K562 (cell line): ENCODE data around the gene RFX3. TPM values are rescaled to one million over a fixed set of nuclear protein-coding genes. Genes with fewer than 3 reads are reported as not detected.

Experiments used
- ATAC-seq: fragments of 200-7000 bp; cut with Tn5 transposase; 3 replicates; pipeline ENCODE4 v1.9.1; 2020; ENCODE audit warnings: moderate library complexity
- BruUV-seq: library from RNA; stranded (reverse); fragments of 400-500 nt; replicated peaks from 2 replicates; lab custom pipeline; 2021; lab: Mats Ljungman, UMichigan
- CTCF ChIA-PET: fragments of 300-600 bp; formaldehyde crosslinking; extraction: SDS; loops from one replicate; lab custom pipeline; 2021; ENCODE audit warnings: low intra/inter-chr PET ratio; lab: Yijun Ruan, JAX
- POLR2A ChIA-PET: fragments of 300-600, 350-650 bp; sonication (Branson Sonifier 250); formaldehyde crosslinking; extraction: SDS; loops from one replicate; lab custom pipeline; 2021; ENCODE audit warnings: antibody characterized with exemption, inconsistent platforms; lab: Yijun Ruan, JAX
- DNase-seq, 4 experiments: peaks; one replicate each; pipeline versions ENCODE4 v3.0.0 to v3.0.0-alpha.2; 2011 to 2018; ENCODE audit warnings: low spot score in 3 of 4, mixed read lengths in 3 of 4; ENCODE audit errors: extremely low read depth in 1 of 4
- FAIRE-seq: peaks from 2 replicates; lab custom pipeline; 2011; peaks lifted over from hg19 to GRCh38; lab: Jason Lieb, UNC
- H2AFZ ChIP-seq: 2 replicates; pipeline ENCODE4 v1.6.0; 2011; ENCODE audit warnings: low read depth, low read length, control low read depth, inconsistent platforms
- H3K27ac ChIP-seq: fragments of 200-600 bp; 3 replicates; pipeline ENCODE4 v1.8.0; 2011; ENCODE audit warnings: low read depth, mild to moderate bottlenecking, control low read depth, inconsistent platforms, low read length, moderate library complexity, mixed read lengths; ENCODE audit errors: extremely low read depth
- H3K27me3 ChIP-seq, 2 experiments: fragments of 300-600 bp in 1 of 2; 2 replicates in 1 of 2; 3 replicates in 1 of 2; pipeline versions ENCODE4 v1.6.0 to v1.8.0; 2011; ENCODE audit warnings: inconsistent platforms in 2 of 2, low read length in 2 of 2, mild to moderate bottlenecking in 1 of 2, mixed read lengths in 1 of 2, moderate library complexity in 1 of 2; ENCODE audit not compliant: control insufficient read depth in 2 of 2, insufficient read depth in 2 of 2
- H3K36me3 ChIP-seq: fragments of 300-600 bp; 3 replicates; pipeline ENCODE4 v1.8.0; 2011; ENCODE audit warnings: mild to moderate bottlenecking, low read length, inconsistent platforms; ENCODE audit not compliant: control insufficient read depth, insufficient read depth
- H3K4me1 ChIP-seq, 2 experiments: fragments of 200-600 bp in 1 of 2; replicated peaks in 1 of 2; 2 replicates in 1 of 2; 3 replicates in 1 of 2; pipeline versions ENCODE4 v1.5.1 to v1.8.0; 2011; ENCODE audit warnings: inconsistent platforms in 2 of 2, low read length in 2 of 2, mild to moderate bottlenecking in 1 of 2, mixed read lengths in 1 of 2, moderate library complexity in 1 of 2; ENCODE audit not compliant: control insufficient read depth in 2 of 2, insufficient read depth in 2 of 2
- H3K4me2 ChIP-seq: 2 replicates; pipeline ENCODE4 v1.6.1; 2011; ENCODE audit warnings: low read length, control low read depth, inconsistent platforms, mixed read lengths; ENCODE audit not compliant: insufficient read depth
- H3K4me3 ChIP-seq: fragments of 200-600 bp; sonication (generic), shearing (Covaris generic); 2 replicates; pipeline ENCODE4 v1.5.1; 2016; ENCODE audit warnings: control low read depth, inconsistent platforms
- H3K79me2 ChIP-seq: fragments of 200-600 bp; 3 replicates; pipeline ENCODE4 v1.8.0; 2011; ENCODE audit warnings: low read length, inconsistent platforms; ENCODE audit not compliant: control insufficient read depth, insufficient read depth
- H3K9ac ChIP-seq, 2 experiments: 2 replicates each; pipeline versions ENCODE4 v1.6.0 to v1.6.1; 2011; ENCODE audit warnings: low read depth in 2 of 2, low read length in 2 of 2, control low read depth in 1 of 2, inconsistent platforms in 1 of 2, mild to moderate bottlenecking in 1 of 2, mixed read lengths in 1 of 2; ENCODE audit not compliant: insufficient read depth in 1 of 2
- H3K9me1 ChIP-seq: one replicate; pipeline ENCODE4 v1.6.0; 2011; ENCODE audit warnings: inconsistent platforms, mild to moderate bottlenecking, low read length, moderate library complexity; ENCODE audit not compliant: control insufficient read depth, insufficient read depth
- H3K9me3 ChIP-seq: replicated peaks from 2 replicates; pipeline ENCODE4 v1.5.1; 2011; ENCODE audit warnings: low read depth, low read length, inconsistent platforms; ENCODE audit not compliant: control insufficient read depth, insufficient read depth
- H4K20me1 ChIP-seq: replicated peaks from 2 replicates; pipeline ENCODE4 v1.6.1; 2011; ENCODE audit warnings: low read length, inconsistent platforms, mixed read lengths; ENCODE audit not compliant: control insufficient read depth, insufficient read depth
- ARID4B ChIP-seq: sonication (generic); formaldehyde crosslinking; IDR thresholded peaks from 2 replicates; pipeline ENCODE4 v1.8.0; 2022; ENCODE audit warnings: mild to moderate bottlenecking, missing genetic modification reagents
- ETS2 ChIP-seq: IDR thresholded peaks from 2 replicates; pipeline ENCODE4 v1.6.1; 2016; ENCODE audit warnings: borderline replicate concordance, missing genetic modification characterization, mild to moderate bottlenecking, moderate library complexity, missing compliant biosample characterization; ENCODE audit not compliant: poor library complexity, severe bottlenecking
- HDAC3 ChIP-seq: fragments of 450-650 bp; IDR thresholded peaks from 2 replicates; pipeline ENCODE4 v1.6.1; 2018; ENCODE audit warnings: borderline replicate concordance, mild to moderate bottlenecking, moderate library complexity; ENCODE audit not compliant: partially characterized antibody
- MTA1 ChIP-seq: fragments of 450-650 bp; IDR thresholded peaks from 2 replicates; pipeline ENCODE4 v1.6.1; 2017; ENCODE audit warnings: borderline replicate concordance
- RUNX1 ChIP-seq: sonication (generic); IDR thresholded peaks from 2 replicates; pipeline ENCODE4 v1.6.1; 2016; ENCODE audit warnings: antibody characterized with exemption, low read depth
- SNRNP70 ChIP-seq: fragments of 200-400 bp; formaldehyde crosslinking; optimal IDR thresholded peaks from 2 replicates; pipeline ENCODE3; 2017; ENCODE audit warnings: low read depth, low read length
- THAP7 ChIP-seq: fragments of 250-450 bp; sonication (Bioruptor Pico); IDR thresholded peaks from 2 replicates; pipeline ENCODE4 v1.5.0; 2021
- ZNF407 ChIP-seq: fragments of 450-650 bp; IDR thresholded peaks from 2 replicates; pipeline ENCODE4 v1.6.1; 2016; ENCODE audit warnings: low read depth
- ZNF436 ChIP-seq: fragments of 250-450, 450-650 bp; sonication (Bioruptor Pico); formaldehyde crosslinking; IDR thresholded peaks from 2 replicates; pipeline ENCODE4 v1.7.0; 2020; ENCODE audit warnings: mild to moderate bottlenecking
- WGBS: fragments of 100-300 bp; shearing (Covaris generic); methylation state at CpG from one replicate; pipeline ENCODE4 v1.1.6; 2016; ENCODE audit warnings: low coverage, mixed read lengths; ENCODE audit not compliant: insufficient coverage; ENCODE audit errors: missing lambda C conversion rate; 5-methylcytosine and 5-hydroxymethylcytosine counted together
- in situ Hi-C: fragments of 300-500 bp; cut with MboI; formaldehyde crosslinking; loops from 4 replicates; pipeline ENCODE4 v1.15.0; 2018; ENCODE audit warnings: inconsistent platforms, mixed read lengths
- intact Hi-C: fragments of 100-400 bp; cut with micrococcal nuclease; formaldehyde crosslinking; loops from 2 replicates; pipeline ENCODE4 v1.14.2; 2022
- polyA plus RNA-seq, 8 experiments: library from polyadenylated mRNA; depleted of rRNA in 4 of 8; stranded (reverse) in 5 of 8; unstranded in 3 of 8; fragments of >200 nt; fragmentation: Nextera tagmentation in 2 of 8; fragmentation: Illumina TruSeq in 1 of 8; extraction: Ambion mirVana in 2 of 8; extraction: Trizol in 1 of 8; gene quantifications; 2 replicates each; pipeline versions ENCODE4 v1.2.1 to v1.2.3, GENCODE V29; 2011 to 2014; ENCODE audit warnings: inconsistent platforms in 1 of 8, missing spikeins in 1 of 8
- total RNA-seq, 7 experiments: library from RNA; depleted of rRNA in 6 of 7; stranded (reverse); fragments of >200 nt in 6 of 7; fragmentation: Illumina TruSeq in 2 of 7; extraction: Trizol in 2 of 7; gene quantifications; 2 replicates each; pipeline versions ENCODE4 v1.2.1 to v1.2.3, GENCODE V29; 2011 to 2021; ENCODE audit warnings: low replicate concordance in 1 of 7

Gene RFX3
- total and polyA plus RNA-seq, 9 of the 15 experiments (the other 6 are each of a cell fraction or from before 2014, with no cell fraction given) = 0.86 to 4.9 (median 2.0) TPM

- no peak overlapping the region for H2AFZ ChIP-seq
- no peaks in the 10 kb centered on the region for H3K36me3 ChIP-seq
- no peak overlapping the region for H3K4me2 ChIP-seq
- no peaks in the 10 kb centered on the region for H4K20me1 ChIP-seq
- no peaks in the 10 kb centered on the region for H3K4me1 ChIP-seq
- WGBS = 38% methylated on average over 2 of the region's 2 CpGs
- POLR2A ChIA-PET = no interaction called here
- FAIRE-seq = no peak
- no peak overlapping the region for H3K4me3 ChIP-seq
- no peak overlapping the region for H3K9ac ChIP-seq
- intact Hi-C loops (no loop called here), in situ Hi-C loops (no loop called here)
- H3K79me2 ChIP-seq = no peaks in the 10 kb centered on the region
- ATAC-seq = no peak
- no peaks in the 10 kb centered on the region for H3K9me1 ChIP-seq
- H3K9me3 ChIP-seq = no peaks in the 10 kb centered on the region
- H3K27ac ChIP-seq = no peak overlapping the region
- CTCF ChIA-PET = no interaction called here
- no peak for DNase-seq
- H3K27me3 ChIP-seq = no peaks in the 10 kb centered on the region
- BruUV-seq = no TSS peak
- TF ChIP-seq ZNF407 (no peak), THAP7 (CRISPR knock-in tag) (no peak), ETS2 (no peak), HDAC3 (no peak), RUNX1 (no peak), ZNF436 (no peak), MTA1 (no peak), SNRNP70 (no peak), ARID4B (CRISPR knock-in tag) (no peak)
Measured at GRCh38 chr9:3398232-3398648, 127.6 kb downstream of the RFX3 start.
